GM23248 (cell line): ENCODE results near the gene RADIL.

ENCODE experiments used
- EZH2 ChIP-seq: fragments of 200-600 bp; sonication (generic); IDR thresholded peaks from 2 replicates; pipeline ENCODE4 v1.6.1; 2018; ENCODE audit warnings: antibody characterized with exemption, mild to moderate bottlenecking; ENCODE audit not compliant: insufficient read depth, poor library complexity, severe bottlenecking
- EZH2phosphoT487 ChIP-seq: fragments of 200-600 bp; sonication (generic); IDR thresholded peaks from 2 replicates; pipeline ENCODE4 v1.6.1; 2018; ENCODE audit warnings: antibody characterized with exemption, moderate library complexity, mild to moderate bottlenecking, low read depth; ENCODE audit not compliant: insufficient read depth

DNA sequence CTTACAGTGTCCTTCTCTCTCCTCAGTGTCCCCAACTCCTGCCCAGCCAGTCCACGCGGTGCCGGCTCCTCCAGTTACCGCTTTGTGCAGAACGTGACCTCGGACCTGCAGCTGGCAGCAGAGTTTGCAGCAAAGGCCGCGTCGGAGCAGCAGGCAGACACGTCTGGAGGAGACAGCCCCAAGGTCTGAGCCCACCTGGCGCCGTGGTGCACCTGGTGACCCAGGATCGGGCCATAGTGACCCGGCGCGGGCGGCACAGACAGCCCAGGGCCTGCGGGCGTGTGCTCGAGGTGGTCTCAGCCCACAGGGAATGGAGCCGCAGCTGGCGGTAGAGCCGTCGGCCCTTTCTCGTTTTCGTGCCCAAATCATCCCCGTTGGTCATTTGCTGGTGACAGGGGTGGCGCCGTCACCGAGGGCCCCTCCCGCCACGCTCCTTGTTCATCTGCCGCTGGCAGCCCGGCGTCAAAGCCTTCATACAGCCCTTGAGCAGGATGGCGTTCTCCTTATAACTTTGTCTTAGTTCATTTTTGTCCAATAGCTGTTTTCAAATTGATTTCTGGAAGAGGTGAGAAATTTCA is 129.0 kb downstream of the RADIL start:
- TF ChIP-seq EZH2phosphoT487: no peak
- TF ChIP-seq EZH2: no peak
